KBM-7 (cell line): Measurements from ENCODE around the gene HMOX2.
A peak's percentile ranks its signal among the peaks of the same experiment; 100 is the strongest.

Experiments
- DNase-seq: peaks from one replicate; pipeline ENCODE4 v3.0.0-alpha.2; 2015
- in situ Hi-C: fragments of 300-500 bp; cut with MboI; formaldehyde crosslinking; loops from 2 replicates; pipeline ENCODE4 v1.14.3; 2020; ENCODE audit warnings: low sequenced_read_pairs, low pct_unique_long_range_greater_than_20kb, mixed read lengths

HMOX2 gene

DNA sequence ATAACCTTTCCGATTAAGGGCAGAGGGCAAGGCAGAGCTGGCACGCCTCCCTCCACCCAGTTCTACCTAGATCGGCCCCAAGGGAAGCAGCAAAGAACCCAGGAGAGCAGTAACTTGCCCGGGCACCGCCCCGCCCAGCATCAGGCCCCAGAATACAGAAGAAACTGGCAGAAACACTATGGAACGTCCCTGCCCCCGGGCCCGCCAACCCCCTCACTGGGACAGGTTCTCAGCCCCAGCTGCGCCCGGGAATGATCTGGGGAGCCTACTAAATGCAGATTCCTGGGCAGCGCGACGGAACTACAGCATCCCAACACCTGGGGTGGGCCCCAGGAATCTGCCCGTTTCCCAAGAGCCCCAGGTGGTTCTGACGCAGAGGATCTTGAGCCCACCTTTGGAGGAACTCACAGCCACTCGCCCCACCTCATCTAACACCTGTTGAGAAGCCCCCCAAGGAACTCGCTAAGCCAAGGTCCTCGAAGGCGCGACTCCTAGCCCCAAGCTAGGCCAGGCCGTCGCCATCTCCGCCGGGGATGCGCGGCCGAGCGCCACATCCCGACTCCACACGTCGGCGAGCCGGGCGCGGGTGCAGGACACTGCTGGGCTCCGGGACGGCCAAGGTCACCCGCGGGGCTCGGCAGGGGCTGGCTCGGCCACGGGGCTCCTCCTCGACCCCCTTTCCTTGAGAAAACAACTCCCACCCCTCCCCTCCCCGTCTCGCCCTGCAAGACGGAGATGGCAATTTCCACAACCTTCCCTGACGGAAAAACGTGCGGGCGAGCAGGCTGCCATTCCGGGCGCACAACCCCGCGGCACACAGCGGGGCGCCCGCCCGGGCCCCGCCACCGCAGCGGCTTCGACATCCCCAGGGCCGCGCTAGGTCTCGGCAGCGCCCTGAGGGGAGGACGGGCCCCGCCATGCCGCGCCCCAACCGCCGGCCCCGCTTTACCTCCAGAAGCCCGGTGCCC, 61.5 kb downstream of the HMOX2 start:
- peak; percentile 37 for DNase-seq
- in situ Hi-C loops = no loop called here

DNA sequence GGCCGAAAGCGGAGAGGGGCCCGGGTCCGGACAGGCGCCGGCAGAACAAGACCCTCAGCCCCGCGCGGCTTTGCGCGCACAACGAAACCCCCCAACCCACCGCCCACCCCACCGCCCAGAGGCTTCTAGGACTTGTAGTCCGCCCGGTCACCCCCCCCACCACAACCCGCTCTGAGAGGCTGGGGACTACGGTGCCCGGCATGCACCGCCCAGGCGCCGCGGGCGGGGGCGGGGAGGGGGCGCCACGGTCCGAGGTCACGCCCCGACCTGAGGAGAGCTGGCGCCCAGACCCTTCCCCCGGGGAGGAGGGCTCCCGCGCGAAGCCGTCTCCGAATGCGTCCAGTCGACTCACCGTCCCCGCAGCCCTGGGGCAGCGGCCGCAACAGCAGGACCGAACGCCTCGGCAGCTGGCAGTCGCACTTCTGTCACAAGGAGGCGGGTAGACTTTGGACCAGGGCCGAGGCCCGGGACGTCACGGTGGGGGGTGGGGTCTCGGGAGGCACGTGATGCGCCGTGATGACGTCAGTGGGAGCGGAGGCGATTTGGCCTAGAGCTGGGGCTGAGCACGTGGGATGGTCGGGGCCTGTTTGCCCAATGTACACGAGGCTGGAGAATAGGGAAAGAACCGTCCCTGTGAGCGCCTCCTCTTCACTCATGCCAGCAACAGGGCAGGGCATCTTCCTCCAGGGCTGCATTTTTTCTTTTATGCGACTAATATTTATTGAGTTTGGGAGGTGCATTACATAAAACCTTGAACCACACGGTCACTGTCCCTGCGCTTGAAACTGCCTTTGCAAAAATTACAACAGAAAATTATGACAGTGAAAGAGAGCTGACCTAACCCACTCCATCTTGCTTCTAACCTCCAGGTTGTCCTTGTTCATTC, 62.4 kb downstream of the HMOX2 start, which contains the start of gene CDIP1:
Gene CDIP1, minus strand, starts transcription at position 424 of the 886 bp plus-strand sequence. CDS start 24,643 bp downstream, outside the sequence.
- DNase-seq = peak; percentile 98
- in situ Hi-C loops = no loop called here

DNA sequence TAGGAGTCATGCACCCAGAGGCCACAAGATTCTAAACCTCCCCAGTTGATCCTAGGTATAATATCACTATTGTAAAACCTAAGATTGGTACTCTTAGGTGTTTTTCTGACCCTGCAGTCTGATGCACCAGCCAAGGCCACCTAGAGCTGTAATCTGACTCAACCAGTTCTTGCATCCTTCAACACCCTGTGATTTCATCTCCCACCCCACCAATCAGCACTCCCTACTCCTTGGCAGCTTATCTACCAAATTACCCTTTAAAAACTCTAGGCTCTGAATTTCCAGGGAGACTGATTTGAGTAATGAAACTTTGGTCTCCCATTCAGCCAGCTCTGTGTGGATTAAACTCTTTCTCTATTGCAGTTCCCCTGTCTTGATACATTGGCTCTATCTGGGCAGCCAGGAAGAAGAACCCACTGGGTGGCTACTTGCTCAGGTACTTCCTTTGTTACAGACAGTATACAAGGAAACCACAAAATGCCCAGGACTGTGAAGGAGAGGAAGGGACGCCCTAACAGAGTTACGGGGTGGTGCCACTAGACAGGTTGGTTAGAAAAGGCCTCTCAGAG, 63.6 kb downstream of the HMOX2 start:
- DNase-seq = no peak
- in situ Hi-C loops = no loop called here

GRCh38 chr16:4544473-4544872, 68.3 kb downstream of the HMOX2 start:
- in situ Hi-C loops = no loop called here

GRCh38 chr16:4548124-4548523, 71.9 kb downstream of the HMOX2 start:
- in situ Hi-C loops = no loop called here
- no peak for DNase-seq

More at GRCh38 chr16:4544473-4544872, 68.3 kb downstream of the HMOX2 start:
- no peak for DNase-seq

GRCh38 chr16:4550591-4550990, 74.4 kb downstream of the HMOX2 start:
- no peak for DNase-seq
- in situ Hi-C loops = no loop called here

GRCh38 chr16:4552541-4552940, 76.3 kb downstream of the HMOX2 start:
- DNase-seq = no peak
- in situ Hi-C loops = no loop called here

GRCh38 chr16:4556112-4556511, 79.9 kb downstream of the HMOX2 start, which contains the start of gene C16orf96:
Gene C16orf96, plus strand, starts transcription at chr16:4556340. Its CDS starts 150 bp downstream, at chr16:4556490.
- DNase-seq = no peak
- in situ Hi-C loops = no loop called here

DNA sequence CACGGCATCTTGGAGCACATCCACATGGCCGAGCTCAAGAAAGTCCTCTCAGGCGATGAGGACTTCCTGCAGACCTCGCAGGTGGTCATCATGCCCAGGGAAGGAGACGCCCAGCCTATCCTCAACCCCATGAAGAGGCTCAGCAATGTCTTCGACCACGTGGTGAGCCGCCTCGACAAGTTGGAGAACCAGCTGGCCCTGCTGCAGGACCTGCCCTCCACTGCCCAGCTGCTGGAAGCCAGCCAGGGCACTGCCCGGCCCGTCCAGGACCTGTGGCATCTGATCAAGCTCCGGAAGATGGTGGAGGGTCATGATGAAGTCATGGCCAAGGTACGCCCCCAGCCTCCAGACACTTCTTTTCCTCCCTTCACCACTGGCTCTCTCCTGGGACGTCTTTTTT, 80.4 kb downstream of the HMOX2 start:
- in situ Hi-C loops = no loop called here
- DNase-seq = no peak

DNA sequence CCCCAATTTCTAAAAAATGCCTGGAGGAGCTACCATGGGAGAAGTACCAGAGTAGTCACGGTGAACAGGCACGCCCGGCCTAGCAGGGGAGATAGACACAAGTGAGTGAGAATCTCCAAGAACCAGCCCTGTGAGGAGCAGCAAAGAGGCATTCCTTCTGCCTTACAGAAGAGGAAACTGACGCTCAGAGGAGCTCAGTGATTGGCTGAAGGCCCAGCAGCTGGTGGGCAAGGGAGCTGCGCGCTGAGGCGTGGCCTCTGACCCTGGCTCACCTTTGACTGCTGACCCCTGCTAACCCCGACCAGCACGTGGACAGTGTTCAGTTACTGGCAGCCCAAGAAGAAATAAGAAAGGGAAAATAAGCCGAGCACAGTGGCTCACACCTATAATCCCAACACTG, 81.8 kb downstream of the HMOX2 start:
- DNase-seq = no peak
- in situ Hi-C loops = no loop called here
